HEK293 (cell line): ENCODE data around the gene IFT43.

Source experiments
- CTCF ChIA-PET: fragments of 350-600 bp; formaldehyde crosslinking; extraction: SDS; loops from one replicate; lab custom pipeline; 2021; ENCODE audit warnings: antibody characterized with exemption; lab: Yijun Ruan, JAX
- POLR2A ChIA-PET: fragments of 300-600 bp; formaldehyde crosslinking; extraction: SDS; loops from one replicate; lab custom pipeline; 2020; ENCODE audit warnings: antibody characterized with exemption, inconsistent platforms; lab: Yijun Ruan, JAX
- H3K27ac ChIP-seq: fragments of 200-500 bp; sonication (Bioruptor generic); 2 replicates; pipeline ENCODE4 v1.5.1; 2014; ENCODE audit warnings: low read depth, low read length, control low read depth, inconsistent platforms; ENCODE audit errors: extremely low read depth
- H3K36me3 ChIP-seq, 2 experiments: fragments of 200-500 bp in 1 of 2; sonication (Bioruptor generic) in 1 of 2; 1 replicate in 1 of 2; 2 replicates in 1 of 2; pipeline ENCODE4 v1.5.1; 2014 to 2017; ENCODE audit warnings: inconsistent platforms in 2 of 2, low read length in 2 of 2; ENCODE audit not compliant: control insufficient read depth in 2 of 2, insufficient read depth in 1 of 2
- H3K4me1 ChIP-seq: fragments of 200-500 bp; sonication (Bioruptor generic); 2 replicates; pipeline ENCODE4 v1.5.1; 2014; ENCODE audit warnings: mild to moderate bottlenecking, low read length, inconsistent platforms; ENCODE audit not compliant: control insufficient read depth, insufficient read depth
- H3K4me3 ChIP-seq: 2 replicates; pipeline ENCODE4 v1.5.1; 2011; ENCODE audit warnings: low read depth, mild to moderate bottlenecking, control low read depth, low read length, moderate library complexity
- H3K9me3 ChIP-seq: fragments of 200-500 bp; sonication (Bioruptor generic); 2 replicates; pipeline ENCODE4 v1.5.1; 2014; ENCODE audit warnings: low read depth, low read length, inconsistent platforms; ENCODE audit not compliant: control insufficient read depth, insufficient read depth
- SP3 ChIP-seq: fragments of 450-650 bp; formaldehyde crosslinking; IDR thresholded peaks from 2 replicates; pipeline ENCODE4 v1.5.1; 2016; ENCODE audit warnings: missing biosample characterization, missing genetic modification characterization
- ZNF133 ChIP-seq: fragments of 450-650 bp; formaldehyde crosslinking; IDR thresholded peaks from 2 replicates; pipeline ENCODE4 v1.5.1; 2016; ENCODE audit warnings: missing biosample characterization, missing genetic modification characterization
- ZNF202 ChIP-seq: fragments of 450-650 bp; formaldehyde crosslinking; IDR thresholded peaks from 2 replicates; pipeline ENCODE4 v1.5.1; 2016; ENCODE audit warnings: missing biosample characterization, missing genetic modification characterization, borderline replicate concordance
- ZNF394 ChIP-seq: fragments of 450-650 bp; formaldehyde crosslinking; IDR thresholded peaks from 2 replicates; pipeline ENCODE4 v1.5.1; 2016; ENCODE audit warnings: missing biosample characterization, missing genetic modification characterization, mild to moderate bottlenecking, moderate library complexity, borderline replicate concordance
- ZNF555 ChIP-seq: fragments of 450-650 bp; formaldehyde crosslinking; conservative IDR thresholded peaks from 2 replicates; pipeline ENCODE4 v1.5.1; 2017; ENCODE audit warnings: missing biosample characterization, mild to moderate bottlenecking, missing genetic modification characterization, inconsistent platforms
- ZNF571 ChIP-seq: fragments of 450-650 bp; formaldehyde crosslinking; IDR thresholded peaks from 2 replicates; pipeline ENCODE4 v1.5.0; 2017; ENCODE audit warnings: missing biosample characterization, missing genetic modification characterization
- ZNF777 ChIP-seq: fragments of 450-650 bp; formaldehyde crosslinking; IDR thresholded peaks from 2 replicates; pipeline ENCODE4 v1.5.1; 2017; ENCODE audit warnings: missing biosample characterization, missing genetic modification characterization, borderline replicate concordance
- TF ChIP-seq, protein P1 (sequence below): fragments of 450-650 bp; IDR thresholded peaks from 2 replicates; pipeline ENCODE4 v1.5.1; 2018; ENCODE audit warnings: missing biosample characterization, mild to moderate bottlenecking, missing genetic modification characterization
- TF ChIP-seq, protein P2 (sequence below): fragments of 450-650 bp; formaldehyde crosslinking; IDR thresholded peaks from 2 replicates; pipeline ENCODE4 v1.5.1; 2016; ENCODE audit warnings: missing biosample characterization, missing genetic modification characterization
- TF ChIP-seq, protein P3 (sequence below): fragments of 450-650 bp; formaldehyde crosslinking; IDR thresholded peaks from 2 replicates; pipeline ENCODE4 v1.5.1; 2017; ENCODE audit warnings: missing biosample characterization, missing genetic modification characterization
- TF ChIP-seq, protein P4 (sequence below): fragments of 450-650 bp; formaldehyde crosslinking; IDR thresholded peaks from 2 replicates; pipeline ENCODE4 v1.5.1; 2016; ENCODE audit warnings: missing biosample characterization, missing genetic modification characterization
- TF ChIP-seq, protein P5 (sequence below): fragments of 450-650 bp; formaldehyde crosslinking; IDR thresholded peaks from 2 replicates; pipeline ENCODE4 v1.5.1; 2017; ENCODE audit warnings: missing biosample characterization, missing genetic modification characterization

Gene IFT43

DNA sequence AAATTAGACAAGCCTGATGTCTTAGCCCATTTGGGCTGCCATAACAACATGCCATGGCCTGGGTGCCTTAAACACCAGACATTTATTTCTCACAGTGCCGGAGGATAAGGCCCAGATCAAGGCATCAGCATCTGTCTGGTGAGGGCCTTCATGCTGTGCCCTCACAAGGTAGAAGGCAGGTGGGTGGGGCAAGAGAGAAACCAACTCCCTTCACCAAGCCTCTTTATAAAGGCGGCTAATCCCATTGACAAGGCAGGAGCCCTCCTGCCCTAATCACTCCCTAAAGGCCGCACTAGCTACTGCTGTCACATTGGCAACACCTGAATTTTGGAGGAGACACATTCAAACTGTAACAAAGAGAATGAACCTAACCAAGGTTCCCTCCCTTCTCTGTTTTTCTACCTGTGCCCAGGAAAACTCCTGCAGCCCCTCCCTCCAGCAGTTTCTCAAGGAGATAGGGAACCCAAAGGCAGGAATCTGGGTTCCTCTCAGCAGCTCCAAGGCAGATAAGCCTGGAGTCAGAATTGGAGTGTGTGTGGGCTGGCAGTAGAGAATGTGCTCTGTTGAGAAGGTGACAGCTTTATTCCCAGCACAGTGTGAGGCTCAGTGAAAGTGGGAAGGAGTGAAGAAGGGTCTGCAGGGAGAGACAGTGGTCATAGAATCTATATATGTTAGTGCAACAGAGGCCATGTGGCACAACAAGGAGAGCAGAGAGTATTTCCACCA, 144.5 kb downstream of the IFT43 start:
- H3K27ac ChIP-seq, result no peak overlapping the region
- ChIA-PET POLR2A (no interaction called here), CTCF (no interaction called here)
- no peak overlapping the region for H3K4me3 ChIP-seq
- H3K36me3 ChIP-seq, result no peaks in the 10 kb centered on the region
- TF ChIP-seq, protein P1, sequence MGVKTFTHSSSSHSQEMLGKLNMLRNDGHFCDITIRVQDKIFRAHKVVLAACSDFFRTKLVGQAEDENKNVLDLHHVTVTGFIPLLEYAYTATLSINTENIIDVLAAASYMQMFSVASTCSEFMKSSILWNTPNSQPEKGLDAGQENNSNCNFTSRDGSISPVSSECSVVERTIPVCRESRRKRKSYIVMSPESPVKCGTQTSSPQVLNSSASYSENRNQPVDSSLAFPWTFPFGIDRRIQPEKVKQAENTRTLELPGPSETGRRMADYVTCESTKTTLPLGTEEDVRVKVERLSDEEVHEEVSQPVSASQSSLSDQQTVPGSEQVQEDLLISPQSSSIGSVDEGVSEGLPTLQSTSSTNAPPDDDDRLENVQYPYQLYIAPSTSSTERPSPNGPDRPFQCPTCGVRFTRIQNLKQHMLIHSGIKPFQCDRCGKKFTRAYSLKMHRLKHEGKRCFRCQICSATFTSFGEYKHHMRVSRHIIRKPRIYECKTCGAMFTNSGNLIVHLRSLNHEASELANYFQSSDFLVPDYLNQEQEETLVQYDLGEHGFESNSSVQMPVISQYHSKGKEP (tag by site-specific recombination), result no peak
- no peak for TF ChIP-seq ZNF777 (tag by site-specific recombination)
- TF ChIP-seq SP3 (tag by site-specific recombination), result no peak
- no peak for TF ChIP-seq ZNF133 (tag by site-specific recombination)
- no peaks in the 10 kb centered on the region for H3K9me3 ChIP-seq
- H3K4me1 ChIP-seq, result no peaks in the 10 kb centered on the region

- H3K4me3 ChIP-seq, result no peak overlapping the region
- no peaks in the 10 kb centered on the region for H3K4me1 ChIP-seq
- no peaks in the 10 kb centered on the region for H3K36me3 ChIP-seq
- POLR2A ChIA-PET, result no interaction called here
- TF ChIP-seq, protein P2, sequence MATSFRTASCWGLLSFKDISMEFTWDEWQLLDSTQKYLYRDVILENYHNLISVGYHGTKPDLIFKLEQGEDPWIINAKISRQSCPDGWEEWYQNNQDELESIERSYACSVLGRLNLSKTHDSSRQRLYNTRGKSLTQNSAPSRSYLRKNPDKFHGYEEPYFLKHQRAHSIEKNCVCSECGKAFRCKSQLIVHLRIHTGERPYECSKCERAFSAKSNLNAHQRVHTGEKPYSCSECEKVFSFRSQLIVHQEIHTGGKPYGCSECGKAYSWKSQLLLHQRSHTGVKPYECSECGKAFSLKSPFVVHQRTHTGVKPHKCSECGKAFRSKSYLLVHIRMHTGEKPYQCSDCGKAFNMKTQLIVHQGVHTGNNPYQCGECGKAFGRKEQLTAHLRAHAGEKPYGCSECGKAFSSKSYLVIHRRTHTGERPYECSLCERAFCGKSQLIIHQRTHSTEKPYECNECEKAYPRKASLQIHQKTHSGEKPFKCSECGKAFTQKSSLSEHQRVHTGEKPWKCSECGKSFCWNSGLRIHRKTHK, result no peak
- TF ChIP-seq ZNF202 (tag by site-specific recombination), result no peak
- TF ChIP-seq, protein P3, sequence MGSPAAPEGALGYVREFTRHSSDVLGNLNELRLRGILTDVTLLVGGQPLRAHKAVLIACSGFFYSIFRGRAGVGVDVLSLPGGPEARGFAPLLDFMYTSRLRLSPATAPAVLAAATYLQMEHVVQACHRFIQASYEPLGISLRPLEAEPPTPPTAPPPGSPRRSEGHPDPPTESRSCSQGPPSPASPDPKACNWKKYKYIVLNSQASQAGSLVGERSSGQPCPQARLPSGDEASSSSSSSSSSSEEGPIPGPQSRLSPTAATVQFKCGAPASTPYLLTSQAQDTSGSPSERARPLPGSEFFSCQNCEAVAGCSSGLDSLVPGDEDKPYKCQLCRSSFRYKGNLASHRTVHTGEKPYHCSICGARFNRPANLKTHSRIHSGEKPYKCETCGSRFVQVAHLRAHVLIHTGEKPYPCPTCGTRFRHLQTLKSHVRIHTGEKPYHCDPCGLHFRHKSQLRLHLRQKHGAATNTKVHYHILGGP (tag by site-specific recombination), result no peak
- no peak for TF ChIP-seq ZNF571
- TF ChIP-seq ZNF394 (tag by site-specific recombination), result no peak
- TF ChIP-seq, protein P4, sequence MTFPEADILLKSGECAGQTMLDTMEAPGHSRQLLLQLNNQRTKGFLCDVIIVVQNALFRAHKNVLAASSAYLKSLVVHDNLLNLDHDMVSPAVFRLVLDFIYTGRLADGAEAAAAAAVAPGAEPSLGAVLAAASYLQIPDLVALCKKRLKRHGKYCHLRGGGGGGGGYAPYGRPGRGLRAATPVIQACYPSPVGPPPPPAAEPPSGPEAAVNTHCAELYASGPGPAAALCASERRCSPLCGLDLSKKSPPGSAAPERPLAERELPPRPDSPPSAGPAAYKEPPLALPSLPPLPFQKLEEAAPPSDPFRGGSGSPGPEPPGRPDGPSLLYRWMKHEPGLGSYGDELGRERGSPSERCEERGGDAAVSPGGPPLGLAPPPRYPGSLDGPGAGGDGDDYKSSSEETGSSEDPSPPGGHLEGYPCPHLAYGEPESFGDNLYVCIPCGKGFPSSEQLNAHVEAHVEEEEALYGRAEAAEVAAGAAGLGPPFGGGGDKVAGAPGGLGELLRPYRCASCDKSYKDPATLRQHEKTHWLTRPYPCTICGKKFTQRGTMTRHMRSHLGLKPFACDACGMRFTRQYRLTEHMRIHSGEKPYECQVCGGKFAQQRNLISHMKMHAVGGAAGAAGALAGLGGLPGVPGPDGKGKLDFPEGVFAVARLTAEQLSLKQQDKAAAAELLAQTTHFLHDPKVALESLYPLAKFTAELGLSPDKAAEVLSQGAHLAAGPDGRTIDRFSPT (tag by site-specific recombination), result no peak
- TF ChIP-seq ZNF555 (tag by site-specific recombination), result no peak
- TF ChIP-seq, protein P5, sequence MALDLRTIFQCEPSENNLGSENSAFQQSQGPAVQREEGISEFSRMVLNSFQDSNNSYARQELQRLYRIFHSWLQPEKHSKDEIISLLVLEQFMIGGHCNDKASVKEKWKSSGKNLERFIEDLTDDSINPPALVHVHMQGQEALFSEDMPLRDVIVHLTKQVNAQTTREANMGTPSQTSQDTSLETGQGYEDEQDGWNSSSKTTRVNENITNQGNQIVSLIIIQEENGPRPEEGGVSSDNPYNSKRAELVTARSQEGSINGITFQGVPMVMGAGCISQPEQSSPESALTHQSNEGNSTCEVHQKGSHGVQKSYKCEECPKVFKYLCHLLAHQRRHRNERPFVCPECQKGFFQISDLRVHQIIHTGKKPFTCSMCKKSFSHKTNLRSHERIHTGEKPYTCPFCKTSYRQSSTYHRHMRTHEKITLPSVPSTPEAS (tag by site-specific recombination), result no peak
- CTCF ChIA-PET, result no interaction called here
- H3K9me3 ChIP-seq, result no peaks in the 10 kb centered on the region
- H3K27ac ChIP-seq, result no peak overlapping the region
Measured at GRCh38 chr14:76131071-76131965, 145.8 kb downstream of the IFT43 start.
